GM10266 (cell line): ENCODE results near the gene TRIM24.
"Not testable (repeated sequence)": the region's sequence is repeated elsewhere in the genome, so short reads cannot be mapped to it uniquely, and the experiment has no call there.

Source experiments
- DNase-seq: peaks from one replicate; pipeline ENCODE4 v3.0.0; 2012; ENCODE audit errors: extremely low spot score
- CTCF ChIP-seq: IDR thresholded peaks from 2 replicates; pipeline ENCODE4 v1.5.1; 2012; ENCODE audit warnings: mild to moderate bottlenecking, low read depth; ENCODE audit not compliant: control insufficient read depth, insufficient read depth; ENCODE audit errors: missing control alignments

The TRIM24 gene

GRCh38 chr7:138460176-138460648 is at the start of gene TRIM24:
TSS of gene TRIM24 (plus strand) at chr7:138460259. CDS start at chr7:138460549, 290 bp downstream.
- no peak for DNase-seq
- TF ChIP-seq CTCF = no peak

DNA sequence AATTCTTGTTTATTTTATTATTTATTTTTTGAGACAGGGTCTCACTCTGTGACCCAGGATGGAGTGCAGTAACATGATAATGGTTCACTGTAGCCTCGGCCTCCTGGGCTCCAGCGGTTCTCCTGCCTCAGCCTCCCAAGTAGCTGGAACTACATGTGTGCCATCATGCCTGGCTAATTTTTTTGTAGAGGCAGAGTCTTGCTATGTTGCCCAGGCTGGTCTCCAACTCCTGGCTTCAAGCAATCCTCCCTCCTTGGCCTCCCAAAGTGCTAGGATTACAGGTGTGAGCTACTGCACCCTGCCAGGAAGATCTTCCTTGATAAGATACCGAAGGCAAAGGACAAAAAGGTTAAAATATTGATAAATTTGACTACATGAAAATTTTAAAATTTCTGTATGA is 48.0 kb upstream of the TRIM24 start:
- not testable (repeated sequence) for DNase-seq

- DNase-seq = not testable (repeated sequence)
These were observed 47.1 kb upstream of the TRIM24 start for GRCh38 chr7:138412921-138413320.

GRCh38 chr7:138417078-138417700 is 42.9 kb upstream of the TRIM24 start:
- no peak for TF ChIP-seq CTCF

DNA sequence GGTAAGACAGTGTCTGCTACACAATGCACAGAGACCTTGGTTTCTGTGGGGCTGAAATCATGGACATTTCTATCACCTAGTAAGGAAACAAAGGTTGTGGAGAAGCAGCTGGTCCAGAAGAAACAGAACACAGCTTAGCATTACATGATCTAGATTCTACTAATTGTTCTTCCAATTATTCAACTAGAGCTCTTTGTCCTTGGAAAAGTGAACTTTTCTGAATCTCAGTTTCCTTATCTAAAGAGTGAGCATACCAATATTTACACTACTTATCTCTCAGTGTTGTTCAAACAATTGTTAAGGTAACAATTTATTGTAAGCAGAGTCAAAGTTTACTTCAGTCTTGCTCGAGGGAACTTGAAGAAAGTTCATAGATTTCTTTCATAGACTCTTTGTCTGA is 42.3 kb upstream of the TRIM24 start:
- no peak for DNase-seq
- no peak for TF ChIP-seq CTCF

More at GRCh38 chr7:138417078-138417700, 42.9 kb upstream of the TRIM24 start:
- DNase-seq = no peak

DNA sequence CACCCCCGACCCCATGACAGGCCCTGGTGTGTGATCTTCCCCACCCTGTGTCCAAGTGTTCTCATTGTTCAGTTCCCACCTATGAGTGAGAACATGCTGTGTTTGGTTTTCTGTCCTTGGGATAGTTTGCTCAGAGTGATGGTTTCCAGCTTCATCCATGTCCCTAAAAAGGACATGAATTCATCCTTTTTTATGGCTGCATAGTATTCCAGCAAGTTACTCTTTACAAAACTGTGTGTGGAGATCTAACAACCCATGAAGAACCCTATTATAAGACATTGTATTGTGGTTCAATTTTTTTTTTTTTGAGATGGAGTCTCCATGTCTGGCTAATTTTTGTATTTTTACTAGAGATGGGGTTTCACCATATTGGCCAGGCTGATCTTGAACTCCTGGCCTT is 41.7 kb upstream of the TRIM24 start:
- not testable (repeated sequence) for DNase-seq

DNA sequence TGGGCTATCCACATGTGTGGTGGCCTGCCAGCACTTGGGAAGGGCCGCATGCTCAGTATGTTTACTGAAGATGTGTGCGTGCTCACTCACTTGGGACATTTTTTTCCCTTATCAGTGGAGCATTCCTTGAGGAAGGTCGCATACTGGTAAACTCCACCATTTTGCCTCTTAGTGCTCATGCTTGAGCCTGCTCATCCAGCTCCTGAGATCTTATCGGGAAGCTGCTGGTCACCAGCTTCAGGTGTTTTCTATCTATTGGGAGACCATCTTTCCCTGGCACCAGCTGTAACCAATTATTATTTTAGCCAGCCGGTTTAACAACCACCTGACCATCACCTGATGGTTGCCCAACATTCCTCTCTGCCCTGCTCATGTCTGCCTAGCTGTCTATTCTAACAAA is 35.0 kb upstream of the TRIM24 start:
- DNase-seq = no peak
- TF ChIP-seq CTCF = no peak

GRCh38 chr7:138429577-138430250 is 30.3 kb upstream of the TRIM24 start:
- DNase-seq = no peak
- TF ChIP-seq CTCF = no peak

DNA sequence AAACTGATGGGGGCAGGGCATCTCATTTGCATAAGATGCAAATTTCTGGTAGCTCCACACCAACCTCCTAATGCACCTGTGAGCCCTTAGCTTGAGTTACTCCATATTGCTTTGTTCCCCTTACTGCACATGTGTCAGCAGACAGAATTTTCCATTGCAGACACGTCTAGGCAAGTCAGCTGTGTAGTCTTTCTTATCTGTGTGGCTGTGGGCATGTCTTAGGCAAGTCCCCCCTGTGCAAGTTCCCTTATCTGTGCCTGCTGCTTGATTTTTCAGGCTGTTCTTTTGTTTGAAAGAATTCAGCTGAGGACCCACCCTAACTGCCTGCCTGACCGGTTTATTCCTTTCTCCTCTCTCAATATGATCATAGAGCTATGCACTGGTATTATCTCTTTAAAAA is 28.5 kb upstream of the TRIM24 start:
- no peak for DNase-seq
- TF ChIP-seq CTCF = no peak
